A549 (cell line): ENCODE data around the gene TFAP2B.

ENCODE experiments used
- CTCF ChIP-seq: fragments of >200 bp; sonication (Bioruptor Twin); formaldehyde crosslinking; IDR thresholded peaks from 3 replicates; pipeline ENCODE4 v1.5.1; 2016
- EP300 ChIP-seq, 2 experiments: fragments of >200 bp; sonication (Bioruptor Twin); formaldehyde crosslinking; IDR thresholded peaks; 2 replicates in 1 of 2; 3 replicates in 1 of 2; pipeline ENCODE4 v1.6.1; 2016 to 2017
- HMGXB4 ChIP-seq: fragments of 250-450 bp; sonication (Bioruptor Pico); IDR thresholded peaks from 2 replicates; pipeline ENCODE4 v1.5.0; 2021; ENCODE audit warnings: mild to moderate bottlenecking, moderate library complexity, borderline replicate concordance
- KDM5A ChIP-seq: fragments of 200-600 bp; sonication (generic); IDR thresholded peaks from 2 replicates; pipeline ENCODE4 v1.6.1; 2016; ENCODE audit warnings: antibody characterized with exemption, mild to moderate bottlenecking
- MAFK ChIP-seq: fragments of 450-650 bp; IDR thresholded peaks from 2 replicates; pipeline ENCODE4 v1.6.1; 2014; ENCODE audit not compliant: partially characterized antibody
- MAX ChIP-seq: IDR thresholded peaks from 2 replicates; pipeline ENCODE4 v1.6.1; 2012
- MAZ ChIP-seq: fragments of 150-350 bp; IDR thresholded peaks from 2 replicates; pipeline ENCODE4 v1.6.1; 2014; ENCODE audit warnings: antibody characterized with exemption, low read depth, low read length, borderline replicate concordance
- MYC ChIP-seq: IDR thresholded peaks from 2 replicates; pipeline ENCODE4 v1.6.1; 2012; ENCODE audit warnings: mild to moderate bottlenecking, inconsistent platforms, low read length, improper control_type of control experiment, borderline replicate concordance
- POLR2A ChIP-seq: IDR thresholded peaks from 2 replicates; pipeline ENCODE4 v1.6.1; 2012; ENCODE audit warnings: mild to moderate bottlenecking, low read length
- RAD21 ChIP-seq, 2 experiments: fragments of >200 bp in 1 of 2; sonication (Bioruptor Twin) in 1 of 2; formaldehyde crosslinking in 1 of 2; IDR thresholded peaks in 1 of 2; conservative IDR thresholded peaks in 1 of 2; 2 replicates in 1 of 2; 3 replicates in 1 of 2; pipeline ENCODE4 v1.6.1; 2012 to 2018; ENCODE audit warnings: inconsistent platforms in 1 of 2
- RNF2 ChIP-seq: fragments of 200-600 bp; sonication (generic); IDR thresholded peaks from 2 replicates; pipeline ENCODE4 v1.6.1; 2016; ENCODE audit warnings: low read depth, mild to moderate bottlenecking, antibody characterized with exemption, moderate library complexity, borderline replicate concordance
- TF ChIP-seq, protein P1 (sequence below): fragments of 200-600 bp; sonication (generic); IDR thresholded peaks from 2 replicates; pipeline ENCODE4 v1.6.1; 2016; ENCODE audit warnings: antibody characterized with exemption, mild to moderate bottlenecking, moderate library complexity
- TF ChIP-seq, protein P2 (sequence below): fragments of >200 bp; sonication (Bioruptor Twin); formaldehyde crosslinking; IDR thresholded peaks from 3 replicates; pipeline ENCODE4 v1.6.1; 2016

DNA sequence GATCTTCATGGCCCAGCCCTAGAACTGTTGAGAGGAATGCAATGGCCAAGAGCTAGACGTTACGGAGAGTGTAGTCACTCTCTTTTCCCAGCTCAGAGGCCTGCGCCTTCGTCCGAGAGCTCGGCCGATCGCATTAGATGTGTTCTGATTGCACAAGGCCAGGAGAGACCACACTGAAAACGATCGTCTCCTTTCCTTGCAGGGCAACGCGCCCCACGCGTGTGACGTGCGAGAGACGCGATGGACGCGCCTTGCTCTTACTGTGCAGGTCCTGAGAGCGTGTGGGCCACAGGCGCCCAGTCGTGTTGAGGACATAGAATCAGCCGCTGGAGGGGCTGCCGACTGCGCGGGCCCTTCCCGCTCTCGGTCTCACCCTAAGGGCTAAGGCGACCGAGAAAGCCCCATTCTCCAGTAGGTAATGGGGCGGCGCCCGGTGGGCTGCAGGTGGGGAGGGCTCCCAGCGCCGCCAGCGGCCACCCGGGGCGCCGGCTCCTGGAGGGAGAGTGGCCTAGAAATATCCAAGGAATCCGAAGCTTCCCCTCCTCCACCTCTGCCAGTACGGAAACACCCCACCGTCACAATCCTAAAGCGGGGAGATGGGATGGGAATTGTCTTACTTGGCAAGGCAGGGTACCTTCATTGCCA lies 26.9 kb downstream of the TFAP2B start:
- TF ChIP-seq POLR2A: no peak
- no peak for TF ChIP-seq CTCF
- TF ChIP-seq MAFK: no peak
- no peak for TF ChIP-seq RAD21 (conservative IDR thresholded peaks at IDR 0.05 in 1 of 2, IDR thresholded peaks at IDR 0.05 in 1 of 2)
- TF ChIP-seq MAX: no peak
- TF ChIP-seq, protein P1, sequence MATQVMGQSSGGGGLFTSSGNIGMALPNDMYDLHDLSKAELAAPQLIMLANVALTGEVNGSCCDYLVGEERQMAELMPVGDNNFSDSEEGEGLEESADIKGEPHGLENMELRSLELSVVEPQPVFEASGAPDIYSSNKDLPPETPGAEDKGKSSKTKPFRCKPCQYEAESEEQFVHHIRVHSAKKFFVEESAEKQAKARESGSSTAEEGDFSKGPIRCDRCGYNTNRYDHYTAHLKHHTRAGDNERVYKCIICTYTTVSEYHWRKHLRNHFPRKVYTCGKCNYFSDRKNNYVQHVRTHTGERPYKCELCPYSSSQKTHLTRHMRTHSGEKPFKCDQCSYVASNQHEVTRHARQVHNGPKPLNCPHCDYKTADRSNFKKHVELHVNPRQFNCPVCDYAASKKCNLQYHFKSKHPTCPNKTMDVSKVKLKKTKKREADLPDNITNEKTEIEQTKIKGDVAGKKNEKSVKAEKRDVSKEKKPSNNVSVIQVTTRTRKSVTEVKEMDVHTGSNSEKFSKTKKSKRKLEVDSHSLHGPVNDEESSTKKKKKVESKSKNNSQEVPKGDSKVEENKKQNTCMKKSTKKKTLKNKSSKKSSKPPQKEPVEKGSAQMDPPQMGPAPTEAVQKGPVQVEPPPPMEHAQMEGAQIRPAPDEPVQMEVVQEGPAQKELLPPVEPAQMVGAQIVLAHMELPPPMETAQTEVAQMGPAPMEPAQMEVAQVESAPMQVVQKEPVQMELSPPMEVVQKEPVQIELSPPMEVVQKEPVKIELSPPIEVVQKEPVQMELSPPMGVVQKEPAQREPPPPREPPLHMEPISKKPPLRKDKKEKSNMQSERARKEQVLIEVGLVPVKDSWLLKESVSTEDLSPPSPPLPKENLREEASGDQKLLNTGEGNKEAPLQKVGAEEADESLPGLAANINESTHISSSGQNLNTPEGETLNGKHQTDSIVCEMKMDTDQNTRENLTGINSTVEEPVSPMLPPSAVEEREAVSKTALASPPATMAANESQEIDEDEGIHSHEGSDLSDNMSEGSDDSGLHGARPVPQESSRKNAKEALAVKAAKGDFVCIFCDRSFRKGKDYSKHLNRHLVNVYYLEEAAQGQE: no peak
- no peak for TF ChIP-seq KDM5A
- TF ChIP-seq RNF2: no peak
- TF ChIP-seq, protein P2, sequence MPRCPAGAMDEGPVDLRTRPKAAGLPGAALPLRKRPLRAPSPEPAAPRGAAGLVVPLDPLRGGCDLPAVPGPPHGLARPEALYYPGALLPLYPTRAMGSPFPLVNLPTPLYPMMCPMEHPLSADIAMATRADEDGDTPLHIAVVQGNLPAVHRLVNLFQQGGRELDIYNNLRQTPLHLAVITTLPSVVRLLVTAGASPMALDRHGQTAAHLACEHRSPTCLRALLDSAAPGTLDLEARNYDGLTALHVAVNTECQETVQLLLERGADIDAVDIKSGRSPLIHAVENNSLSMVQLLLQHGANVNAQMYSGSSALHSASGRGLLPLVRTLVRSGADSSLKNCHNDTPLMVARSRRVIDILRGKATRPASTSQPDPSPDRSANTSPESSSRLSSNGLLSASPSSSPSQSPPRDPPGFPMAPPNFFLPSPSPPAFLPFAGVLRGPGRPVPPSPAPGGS: no peak
- no peak for TF ChIP-seq MAZ
- TF ChIP-seq EP300 (IDR thresholded peaks at IDR 0.05): no peak
- TF ChIP-seq MYC: no peak
- no peak for TF ChIP-seq HMGXB4
